MG63 (cell line): ENCODE measurements around the gene TRABD. TPM values are rescaled to one million over a fixed set of nuclear protein-coding genes. Genes with fewer than 3 reads are reported as not detected.
"Not testable (repeated sequence)": the region's sequence is repeated elsewhere in the genome, so short reads cannot be mapped to it uniquely, and the experiment has no call there.

Experiments used
- DNase-seq: peaks from one replicate; pipeline ENCODE4 v3.0.0-alpha.2; 2020
- H3K27me3 ChIP-seq: fragments of 250-450 bp; sonication (Bioruptor Pico); 2 replicates; pipeline ENCODE4 v1.5.1; 2020; ENCODE audit warnings: mild to moderate bottlenecking, moderate library complexity
- H3K36me3 ChIP-seq: fragments of 250-450 bp; sonication (Bioruptor Pico); 2 replicates; pipeline ENCODE4 v1.5.1; 2020; ENCODE audit warnings: mild to moderate bottlenecking, moderate library complexity
- H3K4me3 ChIP-seq: fragments of 250-450 bp; sonication (Bioruptor Pico); 2 replicates; pipeline ENCODE4 v1.5.1; 2020; ENCODE audit warnings: mild to moderate bottlenecking, moderate library complexity
- H3K9me3 ChIP-seq: fragments of 250-450 bp; sonication (Bioruptor Pico); 2 replicates; pipeline ENCODE4 v1.5.1; 2020; ENCODE audit warnings: mild to moderate bottlenecking, moderate library complexity
- total RNA-seq: library from RNA; depleted of rRNA; stranded (reverse); fragments of >200 nt; shearing (Covaris generic); gene quantifications from 2 replicates; pipeline ENCODE4 v1.2.3, GENCODE V29; 2014; ENCODE audit warnings: low replicate concordance; rRNA removed

Gene TRABD, protein sequence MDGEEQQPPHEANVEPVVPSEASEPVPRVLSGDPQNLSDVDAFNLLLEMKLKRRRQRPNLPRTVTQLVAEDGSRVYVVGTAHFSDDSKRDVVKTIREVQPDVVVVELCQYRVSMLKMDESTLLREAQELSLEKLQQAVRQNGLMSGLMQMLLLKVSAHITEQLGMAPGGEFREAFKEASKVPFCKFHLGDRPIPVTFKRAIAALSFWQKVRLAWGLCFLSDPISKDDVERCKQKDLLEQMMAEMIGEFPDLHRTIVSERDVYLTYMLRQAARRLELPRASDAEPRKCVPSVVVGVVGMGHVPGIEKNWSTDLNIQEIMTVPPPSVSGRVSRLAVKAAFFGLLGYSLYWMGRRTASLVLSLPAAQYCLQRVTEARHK
- total RNA-seq = 38.8 and 49.9 TPM in 2 replicates

GRCh38 chr22:50185375-50186087, at the start of gene TRABD:
TSS of gene TRABD (plus strand) at chr22:50185913. CDS start at chr22:50193061, 7,148 bp downstream.
- Histone ChIP-seq H3K4me3 (peak within 1 kb of the TSS; percentile 70), H3K36me3 (peaks cover 20% of the 10 kb centered on the region), H3K27me3 (no peaks in the 10 kb centered on the region), H3K9me3 (no peaks in the 10 kb centered on the region)
- DNase-seq = peak; percentile 87

GRCh38 chr22:50136581-50137015, 49.1 kb upstream of the TRABD start:
- H3K27me3 ChIP-seq = no peaks in the 10 kb centered on the region; the same call in 1 of the 2 replicates
- no peak overlapping the region for H3K4me3 ChIP-seq
- no peaks in the 10 kb centered on the region for H3K9me3 ChIP-seq
- no peak for DNase-seq
- H3K36me3 ChIP-seq = no peaks in the 10 kb centered on the region

GRCh38 chr22:50137277-50137676, 48.4 kb upstream of the TRABD start:
- H3K27me3 ChIP-seq, DNase-seq, H3K4me3 ChIP-seq, H3K36me3 ChIP-seq, H3K9me3 ChIP-seq: not testable (repeated sequence)

GRCh38 chr22:50138041-50138440, 47.7 kb upstream of the TRABD start:
- no peak for DNase-seq
- Histone ChIP-seq H3K36me3 (no peaks in the 10 kb centered on the region), H3K4me3 (no peak overlapping the region), H3K9me3 (no peaks in the 10 kb centered on the region), H3K27me3 (no peaks in the 10 kb centered on the region; the same call in 1 of the 2 replicates)

GRCh38 chr22:50138988-50139387, 46.7 kb upstream of the TRABD start:
- H3K36me3 ChIP-seq = no peaks in the 10 kb centered on the region
- no peak for DNase-seq
- no peaks in the 10 kb centered on the region; the same call in 1 of the 2 replicates for H3K27me3 ChIP-seq
- no peaks in the 10 kb centered on the region for H3K9me3 ChIP-seq
- H3K4me3 ChIP-seq = no peak overlapping the region

GRCh38 chr22:50139843-50140415, 45.8 kb upstream of the TRABD start:
- Histone ChIP-seq H3K4me3 (no peak overlapping the region), H3K36me3 (no peaks in the 10 kb centered on the region), H3K9me3 (no peaks in the 10 kb centered on the region), H3K27me3 (no peaks in the 10 kb centered on the region)
- no peak for DNase-seq

GRCh38 chr22:50140615-50141014, 45.1 kb upstream of the TRABD start:
- Histone ChIP-seq H3K4me3 (no peak overlapping the region), H3K27me3 (no peaks in the 10 kb centered on the region), H3K36me3 (no peaks in the 10 kb centered on the region), H3K9me3 (no peaks in the 10 kb centered on the region)
- no peak for DNase-seq

DNA sequence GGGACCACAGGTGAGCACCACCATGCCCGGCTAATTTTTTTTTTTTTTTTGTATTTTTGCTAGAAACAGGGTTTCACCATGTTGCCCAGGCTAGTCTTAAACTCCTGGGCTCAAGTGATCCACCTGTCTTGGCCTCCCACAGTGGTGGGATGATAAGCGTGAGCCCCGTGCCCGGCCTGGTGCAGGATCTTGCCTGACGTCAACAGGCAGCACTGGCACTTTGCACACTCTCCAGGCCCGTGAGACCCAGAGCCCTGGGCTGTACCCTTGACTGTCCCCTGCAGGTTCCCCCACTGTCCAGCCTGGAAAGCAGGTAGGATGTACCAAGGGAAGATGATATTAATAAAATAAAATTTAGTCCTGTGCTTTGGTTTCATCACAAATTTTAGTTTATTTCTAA, 44.3 kb upstream of the TRABD start:
- Histone ChIP-seq H3K9me3 (no peaks in the 10 kb centered on the region), H3K36me3 (no peaks in the 10 kb centered on the region), H3K27me3 (no peaks in the 10 kb centered on the region), H3K4me3 (no peak overlapping the region)
- DNase-seq = no peak

DNA sequence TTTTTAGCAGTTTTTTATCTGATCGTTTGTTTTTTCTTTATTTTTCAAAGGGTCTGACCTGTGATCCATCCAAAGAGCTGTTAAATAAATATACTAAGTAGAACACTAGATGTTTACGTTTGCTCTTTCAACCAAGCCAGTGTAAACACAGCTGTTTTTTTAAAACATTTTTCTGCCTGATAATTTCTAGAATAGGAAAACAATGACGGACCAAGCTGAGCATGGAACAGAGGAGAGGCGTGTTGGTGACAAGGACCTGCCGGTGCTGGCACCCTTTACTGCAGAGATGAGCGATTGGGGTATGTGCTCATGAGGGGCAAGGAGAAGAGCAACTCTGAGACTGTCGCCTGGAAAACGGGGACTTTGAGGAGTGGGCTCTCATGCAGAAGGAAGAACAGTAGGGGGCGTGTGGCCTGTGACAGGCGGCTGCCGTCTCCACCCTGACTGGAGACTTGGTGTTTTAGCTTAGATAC, 43.8 kb upstream of the TRABD start:
- no peak overlapping the region for H3K4me3 ChIP-seq
- H3K36me3 ChIP-seq = no peaks in the 10 kb centered on the region
- H3K9me3 ChIP-seq = no peaks in the 10 kb centered on the region
- no peak for DNase-seq
- H3K27me3 ChIP-seq = no peaks in the 10 kb centered on the region

GRCh38 chr22:50143096-50143495, 42.6 kb upstream of the TRABD start:
- H3K4me3 ChIP-seq = no peak overlapping the region
- no peak for DNase-seq
- H3K36me3 ChIP-seq = no peaks in the 10 kb centered on the region
- no peaks in the 10 kb centered on the region for H3K9me3 ChIP-seq
- H3K27me3 ChIP-seq = no peaks in the 10 kb centered on the region

GRCh38 chr22:50144005-50144614, 41.6 kb upstream of the TRABD start:
- no peak overlapping the region for H3K4me3 ChIP-seq
- no peaks in the 10 kb centered on the region for H3K36me3 ChIP-seq
- no peaks in the 10 kb centered on the region for H3K9me3 ChIP-seq
- DNase-seq = no peak
- H3K27me3 ChIP-seq = no peaks in the 10 kb centered on the region

DNA sequence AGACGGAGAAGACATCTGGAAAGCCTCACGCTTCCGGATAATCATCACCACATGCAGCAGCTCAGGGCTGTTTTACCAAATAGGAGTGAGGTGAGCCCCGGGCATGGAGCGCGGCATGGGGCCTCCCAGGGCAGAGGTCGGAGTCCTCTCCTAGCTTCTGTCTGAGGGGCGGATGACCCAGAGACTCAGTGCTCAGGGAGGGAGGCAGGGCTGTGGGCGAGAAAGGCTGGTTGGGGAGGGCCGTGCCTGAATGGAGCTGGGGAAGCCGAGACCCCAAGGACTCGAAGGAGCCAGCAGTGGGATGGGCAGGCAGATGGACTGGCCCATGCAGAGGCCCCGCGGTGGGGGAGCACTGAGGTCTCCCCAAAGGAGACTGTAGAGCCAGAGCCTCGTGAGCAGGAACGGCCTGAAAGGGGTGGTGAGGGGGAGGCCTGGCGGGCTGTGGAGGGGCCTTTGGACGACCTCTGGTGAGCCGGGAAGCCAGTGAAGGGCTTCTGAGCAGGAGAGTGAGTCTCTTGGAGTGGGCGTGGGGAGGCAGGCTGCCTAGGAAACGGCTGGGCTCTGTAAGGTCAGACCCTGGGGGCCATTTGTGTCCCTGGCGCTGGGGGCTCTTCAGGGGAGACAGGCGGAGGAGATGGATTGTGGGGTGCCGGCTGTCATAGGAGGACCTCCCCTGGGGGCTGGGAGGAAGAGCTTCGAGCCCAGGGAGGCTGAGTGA, 39.8 kb upstream of the TRABD start:
- no peak for DNase-seq
- no peaks in the 10 kb centered on the region for H3K27me3 ChIP-seq
- H3K9me3 ChIP-seq = no peaks in the 10 kb centered on the region
- no peak overlapping the region for H3K4me3 ChIP-seq
- H3K36me3 ChIP-seq = no peaks in the 10 kb centered on the region

GRCh38 chr22:50146439-50147238, 39.1 kb upstream of the TRABD start:
- Histone ChIP-seq H3K27me3 (no peaks in the 10 kb centered on the region), H3K9me3 (no peaks in the 10 kb centered on the region), H3K4me3 (no peak overlapping the region), H3K36me3 (no peaks in the 10 kb centered on the region)
- peak; percentile 63 for DNase-seq

DNA sequence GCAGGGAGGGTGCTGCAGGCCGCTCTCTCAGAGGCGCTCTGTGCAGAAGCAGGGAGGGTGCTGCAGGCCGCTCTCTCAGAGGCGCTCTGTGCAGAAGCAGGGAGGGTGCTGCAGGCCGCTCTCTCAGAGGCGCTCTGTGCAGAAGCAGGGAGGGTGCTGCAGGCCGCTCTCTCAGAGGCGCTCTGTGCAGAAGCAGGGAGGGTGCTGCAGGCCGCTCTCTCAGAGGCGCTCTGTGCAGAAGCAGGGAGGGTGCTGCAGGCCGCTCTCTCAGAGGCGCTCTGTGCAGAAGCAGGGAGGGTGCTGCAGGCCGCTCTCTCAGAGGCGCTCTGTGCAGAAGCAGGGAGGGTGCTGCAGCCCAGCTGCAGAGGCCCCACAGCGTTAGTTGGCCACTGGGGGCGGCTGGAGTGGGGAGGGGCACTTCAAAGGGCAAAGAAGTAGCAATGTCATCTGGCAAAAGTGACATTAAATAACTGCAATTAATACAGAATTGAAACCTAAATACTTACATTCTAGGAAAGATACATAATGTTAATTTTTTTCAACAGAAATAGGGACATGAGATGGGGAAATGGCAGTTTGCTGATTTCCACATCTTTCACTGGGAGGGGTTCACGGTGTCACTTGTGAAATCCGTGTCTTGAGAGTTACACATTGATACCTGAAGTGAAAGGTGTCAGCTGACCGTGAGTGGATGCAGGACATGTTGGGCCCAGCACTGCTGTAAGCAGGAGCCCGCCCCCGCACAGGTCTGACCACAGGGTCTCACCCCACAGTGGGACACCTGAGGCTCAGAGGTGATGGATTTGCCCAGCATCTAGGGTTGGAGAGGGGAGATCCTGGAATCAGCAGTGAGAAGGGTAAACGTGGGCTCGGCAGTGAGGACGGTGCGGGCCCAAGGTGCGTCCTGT, 38.2 kb upstream of the TRABD start:
- H3K27me3 ChIP-seq, H3K36me3 ChIP-seq, H3K4me3 ChIP-seq, H3K9me3 ChIP-seq, DNase-seq: not testable (repeated sequence)

DNA sequence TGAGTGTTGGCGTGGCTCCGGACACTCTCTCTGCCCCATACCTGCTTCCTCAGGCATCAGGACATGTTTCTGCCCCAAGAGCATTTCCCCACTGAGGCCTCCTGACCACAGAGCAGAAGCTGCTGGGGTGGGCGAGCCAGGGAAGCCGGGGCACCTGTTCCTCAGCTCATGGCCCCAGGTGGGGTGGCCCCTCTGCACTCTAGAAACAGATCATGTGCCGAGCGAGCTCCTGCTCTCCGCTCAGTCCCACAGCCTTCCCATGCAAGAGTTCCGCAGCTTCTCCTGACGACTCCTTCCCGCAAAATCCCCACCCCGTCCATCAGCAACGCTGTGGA, 37.6 kb upstream of the TRABD start:
- Histone ChIP-seq H3K36me3 (no peaks in the 10 kb centered on the region), H3K4me3 (no peak overlapping the region), H3K9me3 (no peaks in the 10 kb centered on the region), H3K27me3 (no peaks in the 10 kb centered on the region)
- no peak for DNase-seq
